AG04449 (cell line): Measurements from ENCODE around the gene SYCE3.

ENCODE experiments used
- CTCF ChIA-PET: fragments of 350-600 bp; formaldehyde crosslinking; extraction: SDS; loops from one replicate; lab custom pipeline; 2021; ENCODE audit warnings: antibody characterized with exemption; lab: Yijun Ruan, JAX
- POLR2A ChIA-PET: fragments of 400-600, 350-600 bp; formaldehyde crosslinking; extraction: SDS; loops from one replicate; lab custom pipeline; 2020; ENCODE audit warnings: antibody characterized with exemption, inconsistent platforms; lab: Yijun Ruan, JAX
- DNase-seq: peaks from one replicate; pipeline ENCODE4 v3.0.0-alpha.2; 2010; ENCODE audit warnings: low read depth, low spot score
- H3K4me3 ChIP-seq: 2 replicates; pipeline ENCODE4 v1.5.1; 2011; ENCODE audit warnings: low read depth, mild to moderate bottlenecking, control low read depth, low read length
- TF ChIP-seq, protein P1 (sequence below): IDR thresholded peaks from one replicate; pipeline ENCODE4 v1.5.1; 2011; ENCODE audit warnings: mild to moderate bottlenecking, moderate library complexity, low read length, control low read depth, inconsistent platforms; ENCODE audit not compliant: insufficient read depth; ENCODE audit errors: missing control alignments

The SYCE3 gene

DNA sequence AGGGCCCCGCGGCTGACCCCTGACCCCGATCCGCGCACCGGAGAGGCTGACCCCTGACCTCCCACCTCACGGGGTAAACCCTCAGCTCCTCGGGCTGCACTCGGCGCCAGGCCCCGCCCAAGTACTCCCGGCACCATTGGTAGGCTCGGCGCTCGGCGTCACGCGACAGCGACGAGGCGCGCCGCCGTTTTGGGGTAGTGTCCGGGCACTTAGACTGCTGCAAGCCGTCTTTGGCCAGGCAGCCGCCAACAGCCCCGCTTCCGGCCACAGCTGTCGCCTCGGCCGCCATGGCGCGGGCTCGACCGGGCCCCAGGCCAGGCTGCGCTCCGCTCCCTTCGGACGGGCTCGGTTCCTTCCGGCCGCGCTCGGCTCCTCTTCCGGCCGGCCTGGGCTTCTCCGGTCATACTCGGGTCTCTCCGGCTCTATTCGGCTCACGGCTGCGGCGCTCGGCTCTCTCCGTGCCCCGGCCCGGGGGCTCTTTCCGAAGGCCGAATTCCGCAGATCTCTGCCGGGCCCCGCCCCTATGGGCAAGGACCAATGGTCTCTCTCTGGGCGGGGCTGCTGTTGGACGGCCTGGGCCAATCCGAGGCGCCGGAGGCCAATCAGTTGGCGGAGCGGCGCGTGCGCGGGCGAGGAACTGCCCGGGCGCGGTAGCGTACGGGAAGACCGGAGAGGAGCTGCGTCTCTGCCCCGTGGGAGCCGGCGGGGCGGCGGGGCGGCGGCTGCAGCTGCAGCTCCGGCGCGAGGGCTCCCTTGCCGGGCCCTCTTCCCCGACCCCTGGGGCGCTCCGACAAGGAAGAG, 20.0 kb upstream of the SYCE3 start, which contains the start of gene CHKB:
TSS of gene CHKB (minus strand) at position 357 of the 801 bp plus-strand sequence. CDS start at position 289, 68 bp downstream.
- ChIA-PET POLR2A (interaction anchor here (0.9 to 1.5 kb wide), 4 partner anchors 38 to 57 kb away, joined by 3 to 5 read pairs (median 3); partner anchors contain the start of gene SCO2), CTCF (interaction anchor here (1.3 to 4.8 kb wide), 4 partner anchors 20 to 57 kb away, joined by 3 to 21 read pairs (median 6); partner anchors contain the start of genes SCO2 and SYCE3)
- DNase-seq: peak; percentile 66
- TF ChIP-seq, protein P1, sequence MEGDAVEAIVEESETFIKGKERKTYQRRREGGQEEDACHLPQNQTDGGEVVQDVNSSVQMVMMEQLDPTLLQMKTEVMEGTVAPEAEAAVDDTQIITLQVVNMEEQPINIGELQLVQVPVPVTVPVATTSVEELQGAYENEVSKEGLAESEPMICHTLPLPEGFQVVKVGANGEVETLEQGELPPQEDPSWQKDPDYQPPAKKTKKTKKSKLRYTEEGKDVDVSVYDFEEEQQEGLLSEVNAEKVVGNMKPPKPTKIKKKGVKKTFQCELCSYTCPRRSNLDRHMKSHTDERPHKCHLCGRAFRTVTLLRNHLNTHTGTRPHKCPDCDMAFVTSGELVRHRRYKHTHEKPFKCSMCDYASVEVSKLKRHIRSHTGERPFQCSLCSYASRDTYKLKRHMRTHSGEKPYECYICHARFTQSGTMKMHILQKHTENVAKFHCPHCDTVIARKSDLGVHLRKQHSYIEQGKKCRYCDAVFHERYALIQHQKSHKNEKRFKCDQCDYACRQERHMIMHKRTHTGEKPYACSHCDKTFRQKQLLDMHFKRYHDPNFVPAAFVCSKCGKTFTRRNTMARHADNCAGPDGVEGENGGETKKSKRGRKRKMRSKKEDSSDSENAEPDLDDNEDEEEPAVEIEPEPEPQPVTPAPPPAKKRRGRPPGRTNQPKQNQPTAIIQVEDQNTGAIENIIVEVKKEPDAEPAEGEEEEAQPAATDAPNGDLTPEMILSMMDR: no peak
- H3K4me3 ChIP-seq: peak within 1 kb of the TSS; percentile 87

DNA sequence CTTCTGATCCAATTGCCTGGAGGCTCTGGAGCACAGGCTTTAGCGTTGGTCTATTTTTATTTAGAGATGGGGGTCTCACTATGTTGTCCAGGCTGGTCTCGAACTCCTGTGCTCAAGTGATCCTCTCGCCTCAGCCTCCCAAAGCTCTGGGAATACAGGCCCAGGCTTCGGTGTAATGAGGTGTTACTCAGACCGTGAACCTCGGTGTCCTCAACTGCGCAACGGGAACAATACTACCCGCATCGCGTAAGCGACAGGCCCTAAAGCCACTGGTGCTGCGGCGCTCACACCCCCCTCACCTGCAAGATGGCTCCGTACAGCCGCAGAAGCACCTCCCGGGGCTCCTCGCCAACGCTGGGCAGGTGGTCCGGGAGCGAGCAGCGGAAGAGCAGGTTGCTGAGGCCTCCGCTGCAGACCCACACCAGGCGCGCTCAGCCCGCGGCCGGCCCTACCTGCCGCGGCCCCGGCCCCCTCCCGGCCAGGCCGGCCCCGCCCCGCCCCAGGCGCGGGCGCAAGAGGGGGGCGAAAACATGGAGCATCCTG, 19.3 kb upstream of the SYCE3 start:
- no peak for DNase-seq
- peak overlapping the region; percentile 87 for H3K4me3 ChIP-seq
- POLR2A ChIA-PET: interaction anchor here (0.9 to 1.5 kb wide), 3 partner anchors 37 to 56 kb away, joined by 3 to 5 read pairs (median 3); no protein-coding TSS in a partner anchor
- CTCF ChIA-PET: interaction anchor here (1.1 to 4.8 kb wide), 4 partner anchors 19 to 114 kb away, joined by 3 to 21 read pairs (median 5); partner anchors contain the start of genes SCO2 and SYCE3
- TF ChIP-seq, protein P1: no peak

- no peak for DNase-seq
- peak overlapping the region; percentile 87 for H3K4me3 ChIP-seq
- CTCF ChIA-PET: interaction anchor here (1.1 to 4.8 kb wide), 4 partner anchors 18 to 115 kb away, joined by 3 to 21 read pairs (median 5); partner anchors contain the start of genes SCO2 and SYCE3
- TF ChIP-seq, protein P1: no peak
- POLR2A ChIA-PET: interaction anchor here (0.9 to 1.5 kb wide), 2 partner anchors 36 to 42 kb away, joined by 3 to 5 read pairs; no protein-coding TSS in a partner anchor
Measured at GRCh38 chr22:50581031-50581949, 18.6 kb upstream of the SYCE3 start.

DNA sequence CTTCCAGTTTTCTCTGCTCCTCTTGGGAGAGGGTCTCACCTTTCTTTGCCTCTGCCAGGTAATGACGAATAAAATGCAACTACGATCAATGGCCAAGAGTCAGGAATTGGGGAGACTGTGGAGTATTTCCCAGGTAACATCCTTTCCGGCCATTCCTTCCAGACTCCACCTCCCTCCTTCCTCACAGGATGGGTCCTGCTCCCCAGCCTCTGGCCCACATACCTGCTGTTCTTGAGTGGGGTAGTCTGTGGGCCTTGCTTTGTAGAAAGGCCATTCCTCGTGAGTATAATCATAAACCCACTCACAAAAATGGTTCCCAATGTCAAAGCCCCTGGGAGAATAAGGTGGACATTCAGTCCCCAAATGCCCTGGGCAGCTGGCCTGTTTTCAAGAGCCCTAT, 17.0 kb upstream of the SYCE3 start:
- ChIA-PET POLR2A (no interaction called here), CTCF (no interaction called here)
- no peak overlapping the region for H3K4me3 ChIP-seq
- TF ChIP-seq, protein P1: no peak
- no peak for DNase-seq

DNA sequence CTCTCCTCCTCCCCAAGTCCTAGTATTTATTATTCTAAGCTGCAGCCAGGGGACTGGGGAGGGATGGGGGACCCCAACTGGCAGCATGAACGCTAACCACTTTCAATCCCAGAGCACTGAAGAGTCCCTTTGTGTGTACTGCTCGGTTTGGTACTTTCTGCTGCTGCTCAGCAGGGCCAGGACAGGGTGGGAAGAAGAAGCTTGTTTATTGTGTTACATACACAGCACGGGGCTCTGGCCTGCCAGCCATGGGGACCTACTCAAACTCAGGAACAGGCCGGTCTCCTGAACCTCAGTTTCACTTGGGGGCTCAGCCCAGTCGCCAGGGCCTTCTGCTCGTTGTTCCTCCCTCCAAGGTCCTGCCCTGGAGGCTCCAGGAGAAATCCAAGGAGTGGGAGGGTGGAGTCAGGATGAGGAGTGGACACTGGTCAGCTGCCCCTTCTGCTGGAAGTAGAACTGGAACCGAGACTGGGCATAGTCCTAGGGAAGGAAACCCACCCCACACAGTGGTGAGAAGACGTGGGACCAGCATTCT, 16.1 kb upstream of the SYCE3 start:
- CTCF ChIA-PET: interaction anchor here (0.6 to 8.8 kb wide), 6 partner anchors 9 to 112 kb away, joined by 3 to 124 read pairs (median 4); partner anchors contain the start of gene SYCE3

More for the DNA sequence above, 16.1 kb upstream of the SYCE3 start:
- TF ChIP-seq, protein P1: no peak
- no peak overlapping the region for H3K4me3 ChIP-seq
- no peak for DNase-seq
- POLR2A ChIA-PET: no interaction called here
